ENCODE results near the gene MSI2. TPM values are rescaled to one million over a fixed set of nuclear protein-coding genes. Genes with fewer than 3 reads are reported as not detected.

The MSI2 gene
- total and polyA plus RNA-seq, 2 donors (not counting 3 experiments of a cell fraction or from before 2014, with no cell fraction given), result 20.9 to 59.3 TPM

DNA sequence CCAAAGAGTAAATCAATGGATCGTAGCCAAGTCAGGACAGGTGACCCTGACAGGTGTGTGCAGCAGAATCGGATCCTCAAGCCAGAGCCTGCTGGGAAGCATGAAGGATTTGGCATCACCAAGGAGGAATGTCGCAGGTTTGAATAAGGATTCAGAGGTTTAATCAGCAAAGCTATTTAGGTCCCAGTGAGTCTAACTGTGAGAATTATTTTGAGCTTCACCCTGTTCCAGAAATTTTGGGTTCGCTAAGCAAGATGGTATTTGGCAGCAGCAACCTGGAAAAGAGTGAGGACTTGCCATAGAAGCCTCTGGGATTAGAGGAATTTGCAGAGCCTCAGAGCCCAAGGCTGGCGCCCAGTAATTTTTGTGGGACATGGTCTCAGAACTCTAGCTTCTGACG, 315.7 kb downstream of the MSI2 start:
- no TSS peak for BruUV-seq (replicated peaks)
- Histone ChIP-seq H3K4me2 (ENCODE audit: insufficient read depth, low read length) (no peak overlapping the region), H3K79me2 (ENCODE audit: control insufficient read depth, insufficient read depth, low read length) (no peaks in the 10 kb centered on the region), H3K9me3 (replicated peaks; ENCODE audit: control insufficient read depth, insufficient read depth, low read length) (no peaks in the 10 kb centered on the region), H3K4me3 (replicated peaks in 1 of 3; ENCODE audit: insufficient read depth in 1 of 3, low read depth in 1 of 3, low read length in 3 of 3) (no peak overlapping the region), H2AFZ (ENCODE audit: low read depth, low read length) (no peak overlapping the region), H3K9me1 (replicated peaks; ENCODE audit: control insufficient read depth, extremely low read depth, insufficient read depth, low read length) (no peaks in the 10 kb centered on the region), H3K27me3 (ENCODE audit: control insufficient read depth in 2 of 2, insufficient read depth in 2 of 2, low read length in 2 of 2) (no peaks in the 10 kb centered on the region), H3K36me3 (ENCODE audit: control insufficient read depth in 2 of 2, extremely low read depth in 1 of 2, insufficient read depth in 2 of 2, low read length in 2 of 2) (no peaks in the 10 kb centered on the region), H3K27ac (ENCODE audit: insufficient read depth, low read depth, low read length) (no peak overlapping the region), H3K9ac (replicated peaks; ENCODE audit: extremely low read depth, insufficient read depth, low read length) (no peak overlapping the region), H3K4me1 (ENCODE audit: control insufficient read depth, extremely low read depth, insufficient read depth, low read length) (no peaks in the 10 kb centered on the region), H4K20me1 (replicated peaks; ENCODE audit: control insufficient read depth, extremely low read depth, insufficient read depth, low read length) (no peaks in the 10 kb centered on the region)
- intact Hi-C loops (cut with micrococcal nuclease), result no loop called here
- DNase-seq (ENCODE audit: low read depth, low spot score) (no peak), FAIRE-seq (no peak)
- TF ChIP-seq, protein P1, sequence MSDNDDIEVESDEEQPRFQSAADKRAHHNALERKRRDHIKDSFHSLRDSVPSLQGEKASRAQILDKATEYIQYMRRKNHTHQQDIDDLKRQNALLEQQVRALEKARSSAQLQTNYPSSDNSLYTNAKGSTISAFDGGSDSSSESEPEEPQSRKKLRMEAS (IDR thresholded peaks at IDR 0.05; ENCODE audit: insufficient read depth, insufficient read length), result no peak
- TF ChIP-seq GATA2 (IDR thresholded peaks at IDR 0.05; ENCODE audit: insufficient read depth, insufficient read length, low read depth, low read length) (no peak), EZH2 (IDR thresholded peaks at IDR 0.05; ENCODE audit: borderline replicate concordance, low read depth, low read length, severe bottlenecking) (no peak), JUN (IDR thresholded peaks at IDR 0.05; ENCODE audit: borderline replicate concordance, insufficient read depth, insufficient read length, low read depth) (no peak), CTCF (IDR thresholded peaks at IDR 0.05; ENCODE audit: extremely low read depth in 1 of 2, insufficient read depth in 1 of 2, low read depth in 1 of 2, low read length in 2 of 2) (no peak), POLR2AphosphoS5 (IDR thresholded peaks at IDR 0.05; ENCODE audit: insufficient read depth, low read depth, low read length) (no peak), POLR2A (IDR thresholded peaks at IDR 0.05; ENCODE audit: low read depth, low read length) (no peak), MYC (IDR thresholded peaks at IDR 0.05; ENCODE audit: low read depth, low read length) (no peak), FOS (IDR thresholded peaks at IDR 0.05; ENCODE audit: borderline replicate concordance, insufficient read depth, low read length) (no peak)
- dilution Hi-C loops (cut with MboI; ENCODE audit: extremely low pct_ligation_motif_present, low sequenced_read_pairs), result no loop called here
- POLR2A ChIA-PET, result no interaction called here
- CTCF ChIA-PET, result no interaction called here

All from endothelial cell of umbilical vein (primary cell).